HepG2 (cell line): ENCODE data around the gene RAPGEFL1. TPM values are rescaled to one million over a fixed set of nuclear protein-coding genes. Genes with fewer than 3 reads are reported as not detected.

Experiments used
- HNRNPL ChIP-seq: fragments of 200-400 bp; formaldehyde crosslinking; IDR thresholded peaks from 2 replicates; pipeline ENCODE4 v1.6.1; 2017; ENCODE audit warnings: mild to moderate bottlenecking, low read depth, low read length
- NCOA1 ChIP-seq: sonication (generic); formaldehyde crosslinking; IDR thresholded peaks from 2 replicates; pipeline ENCODE4 v1.9.0; 2021; ENCODE audit warnings: missing genetic modification reagents
- PCBP1 ChIP-seq: fragments of 200-400 bp; formaldehyde crosslinking; IDR thresholded peaks from 2 replicates; pipeline ENCODE4 v1.6.1; 2017; ENCODE audit warnings: mild to moderate bottlenecking, low read depth, low read length, borderline replicate concordance
- PITX1 ChIP-seq: sonication (generic); formaldehyde crosslinking; IDR thresholded peaks from 2 replicates; pipeline ENCODE4 v1.5.1; 2020; ENCODE audit warnings: mild to moderate bottlenecking, missing genetic modification reagents
- RCOR2 ChIP-seq: IDR thresholded peaks from 2 replicates; pipeline ENCODE4 v1.6.1; 2016; ENCODE audit warnings: missing biosample characterization, missing genetic modification reagents
- SIX1 ChIP-seq: sonication (generic); formaldehyde crosslinking; IDR thresholded peaks from 2 replicates; pipeline ENCODE4 v1.4.0; 2020; ENCODE audit warnings: missing genetic modification reagents, borderline replicate concordance
- SRSF1 ChIP-seq: fragments of 200-400 bp; formaldehyde crosslinking; optimal IDR thresholded peaks from 2 replicates; pipeline ENCODE3; 2017; ENCODE audit warnings: mild to moderate bottlenecking, low read depth, low read length, moderate library complexity
- THYN1 ChIP-seq: sonication (generic); formaldehyde crosslinking; IDR thresholded peaks from 2 replicates; pipeline ENCODE4 v1.8.1; 2023; ENCODE audit warnings: low read depth, mild to moderate bottlenecking, moderate library complexity, missing genetic modification reagents, borderline replicate concordance
- ZFP37 ChIP-seq: sonication (generic); formaldehyde crosslinking; IDR thresholded peaks from 2 replicates; pipeline ENCODE4 v1.4.0; 2020; ENCODE audit warnings: missing genetic modification reagents, borderline replicate concordance
- ZNF333 ChIP-seq: sonication (generic); formaldehyde crosslinking; IDR thresholded peaks from 2 replicates; pipeline ENCODE4 v1.4.0; 2020; ENCODE audit warnings: mild to moderate bottlenecking, missing genetic modification reagents, borderline replicate concordance
- ZNF460 ChIP-seq: sonication (generic); formaldehyde crosslinking; IDR thresholded peaks from 2 replicates; pipeline ENCODE4 v1.5.1; 2020; ENCODE audit warnings: missing genetic modification reagents, mild to moderate bottlenecking, borderline replicate concordance
- ZNF589 ChIP-seq: sonication (generic); formaldehyde crosslinking; conservative IDR thresholded peaks from 2 replicates; pipeline ENCODE4 v1.8.0; 2022; ENCODE audit warnings: mild to moderate bottlenecking, moderate library complexity, missing genetic modification reagents
- polyA plus RNA-seq, 8 experiments: library from polyadenylated mRNA; depleted of rRNA in 3 of 8; stranded (reverse) in 7 of 8; unstranded in 1 of 8; fragments of >200 nt; fragmentation: Illumina TruSeq in 4 of 8; extraction: Trizol in 4 of 8; gene quantifications; 2 replicates each; pipeline versions ENCODE4 v1.2.1 to v1.2.3, GENCODE V29; 2011 to 2016; ENCODE audit warnings: low read depth in 4 of 8, missing spikeins in 1 of 8, mixed read lengths in 1 of 8; ENCODE audit not compliant: insufficient read depth in 1 of 8
- total RNA-seq, 5 experiments: library from RNA; depleted of rRNA; stranded (reverse); fragments of >200 nt; fragmentation: Illumina TruSeq; extraction: Trizol; gene quantifications; 2 replicates each; pipeline ENCODE4 v1.2.3, GENCODE V29; 2016; ENCODE audit warnings: low read depth in 1 of 5
- TF ChIP-seq, protein P1 (sequence below): sonication (generic); formaldehyde crosslinking; IDR thresholded peaks from 2 replicates; pipeline ENCODE4 v1.4.0; 2020; ENCODE audit warnings: low read depth, missing genetic modification reagents
- TF ChIP-seq, protein P2 (sequence below): sonication (generic); formaldehyde crosslinking; IDR thresholded peaks from 2 replicates; pipeline ENCODE4 v1.4.0; 2020; ENCODE audit warnings: missing genetic modification reagents, mild to moderate bottlenecking, borderline replicate concordance
- TF ChIP-seq, protein P3 (sequence below): sonication (generic); formaldehyde crosslinking; IDR thresholded peaks from 2 replicates; pipeline ENCODE4 v1.4.0; 2020; ENCODE audit warnings: mild to moderate bottlenecking, missing genetic modification reagents
- TF ChIP-seq, protein P4 (sequence below): sonication (generic); formaldehyde crosslinking; IDR thresholded peaks from 2 replicates; pipeline ENCODE4 v1.4.0; 2020; ENCODE audit warnings: mild to moderate bottlenecking, missing genetic modification reagents

RAPGEFL1 gene
- total and polyA plus RNA-seq, 2 of the 13 experiments (the other 11 are each of a cell fraction or from before 2014, with no cell fraction given): 4.5 to 7.8 TPM

DNA sequence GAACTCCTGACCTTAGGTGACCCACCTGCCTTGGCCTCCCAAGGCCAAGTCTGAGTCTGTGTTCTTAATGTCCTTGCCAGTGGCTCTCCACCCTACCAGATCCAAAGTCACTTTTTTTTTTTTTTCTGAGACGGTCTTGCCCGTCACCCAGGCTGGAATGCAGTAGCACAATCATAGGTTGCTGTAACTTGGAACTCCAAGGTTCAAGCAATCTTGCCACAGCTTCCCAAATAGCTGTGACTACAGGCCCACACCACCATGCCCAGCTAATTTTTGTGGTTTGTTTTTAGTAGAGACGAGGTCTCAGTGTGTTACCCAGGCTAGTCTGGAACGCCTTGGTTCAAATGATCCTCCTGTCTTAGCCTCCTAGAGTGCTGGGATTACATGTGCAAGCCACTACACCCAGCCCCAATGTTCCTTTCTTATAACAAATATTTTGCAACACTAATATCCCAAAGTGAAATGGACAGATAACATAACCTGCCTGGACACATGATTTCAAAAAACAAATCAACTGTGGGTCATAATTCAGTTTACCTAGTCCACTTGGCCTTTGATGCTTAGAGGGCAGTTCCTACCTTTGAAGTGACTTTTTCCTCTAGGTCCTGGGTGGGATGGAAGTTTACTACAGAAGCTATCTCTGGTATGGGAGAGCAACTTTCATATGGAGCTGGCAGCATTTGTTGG is 4.0 kb upstream of the RAPGEFL1 start (continued):
- TF ChIP-seq, protein P1, sequence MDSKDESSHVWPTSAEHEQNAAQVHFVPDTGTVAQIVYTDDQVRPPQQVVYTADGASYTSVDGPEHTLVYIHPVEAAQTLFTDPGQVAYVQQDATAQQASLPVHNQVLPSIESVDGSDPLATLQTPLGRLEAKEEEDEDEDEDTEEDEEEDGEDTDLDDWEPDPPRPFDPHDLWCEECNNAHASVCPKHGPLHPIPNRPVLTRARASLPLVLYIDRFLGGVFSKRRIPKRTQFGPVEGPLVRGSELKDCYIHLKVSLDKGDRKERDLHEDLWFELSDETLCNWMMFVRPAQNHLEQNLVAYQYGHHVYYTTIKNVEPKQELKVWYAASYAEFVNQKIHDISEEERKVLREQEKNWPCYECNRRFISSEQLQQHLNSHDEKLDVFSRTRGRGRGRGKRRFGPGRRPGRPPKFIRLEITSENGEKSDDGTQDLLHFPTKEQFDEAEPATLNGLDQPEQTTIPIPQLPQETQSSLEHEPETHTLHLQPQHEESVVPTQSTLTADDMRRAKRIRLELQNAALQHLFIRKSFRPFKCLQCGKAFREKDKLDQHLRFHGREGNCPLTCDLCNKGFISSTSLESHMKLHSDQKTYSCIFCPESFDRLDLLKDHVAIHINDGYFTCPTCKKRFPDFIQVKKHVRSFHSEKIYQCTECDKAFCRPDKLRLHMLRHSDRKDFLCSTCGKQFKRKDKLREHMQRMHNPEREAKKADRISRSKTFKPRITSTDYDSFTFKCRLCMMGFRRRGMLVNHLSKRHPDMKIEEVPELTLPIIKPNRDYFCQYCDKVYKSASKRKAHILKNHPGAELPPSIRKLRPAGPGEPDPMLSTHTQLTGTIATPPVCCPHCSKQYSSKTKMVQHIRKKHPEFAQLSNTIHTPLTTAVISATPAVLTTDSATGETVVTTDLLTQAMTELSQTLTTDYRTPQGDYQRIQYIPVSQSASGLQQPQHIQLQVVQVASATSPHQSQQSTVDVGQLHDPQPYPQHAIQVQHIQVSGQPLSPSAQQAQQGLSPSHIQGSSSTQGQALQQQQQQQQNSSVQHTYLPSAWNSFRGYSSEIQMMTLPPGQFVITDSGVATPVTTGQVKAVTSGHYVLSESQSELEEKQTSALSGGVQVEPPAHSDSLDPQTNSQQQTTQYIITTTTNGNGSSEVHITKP (CRISPR knock-in tag): no peak
- TF ChIP-seq HNRNPL: no peak
- TF ChIP-seq PCBP1: no peak
- peak; percentile 37; the same call in 1 of the 2 replicates for TF ChIP-seq ZNF460 (CRISPR knock-in tag)
- no peak for TF ChIP-seq ZNF333
- no peak; the same call in 1 of the 2 replicates for TF ChIP-seq PITX1
- TF ChIP-seq, protein P2, sequence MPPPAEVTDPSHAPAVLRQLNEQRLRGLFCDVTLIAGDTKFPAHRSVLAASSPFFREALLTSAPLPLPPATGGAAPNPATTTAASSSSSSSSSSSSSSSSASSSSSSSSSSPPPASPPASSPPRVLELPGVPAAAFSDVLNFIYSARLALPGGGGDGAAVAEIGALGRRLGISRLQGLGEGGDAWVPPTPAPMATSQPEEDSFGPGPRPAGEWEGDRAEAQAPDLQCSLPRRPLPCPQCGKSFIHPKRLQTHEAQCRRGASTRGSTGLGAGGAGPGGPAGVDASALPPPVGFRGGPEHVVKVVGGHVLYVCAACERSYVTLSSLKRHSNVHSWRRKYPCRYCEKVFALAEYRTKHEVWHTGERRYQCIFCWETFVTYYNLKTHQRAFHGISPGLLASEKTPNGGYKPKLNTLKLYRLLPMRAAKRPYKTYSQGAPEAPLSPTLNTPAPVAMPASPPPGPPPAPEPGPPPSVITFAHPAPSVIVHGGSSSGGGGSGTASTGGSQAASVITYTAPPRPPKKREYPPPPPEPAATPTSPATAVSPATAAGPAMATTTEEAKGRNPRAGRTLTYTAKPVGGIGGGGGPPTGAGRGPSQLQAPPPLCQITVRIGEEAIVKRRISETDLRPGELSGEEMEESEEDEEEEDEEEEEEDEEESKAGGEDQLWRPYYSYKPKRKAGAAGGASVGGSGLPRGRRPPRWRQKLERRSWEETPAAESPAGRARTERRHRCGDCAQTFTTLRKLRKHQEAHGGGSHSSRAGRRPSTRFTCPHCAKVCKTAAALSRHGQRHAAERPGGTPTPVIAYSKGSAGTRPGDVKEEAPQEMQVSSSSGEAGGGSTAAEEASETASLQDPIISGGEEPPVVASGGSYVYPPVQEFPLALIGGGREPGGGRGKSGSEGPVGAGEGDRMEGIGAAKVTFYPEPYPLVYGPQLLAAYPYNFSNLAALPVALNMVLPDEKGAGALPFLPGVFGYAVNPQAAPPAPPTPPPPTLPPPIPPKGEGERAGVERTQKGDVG (CRISPR knock-in tag): no peak
- no peak for TF ChIP-seq ZFP37
- TF ChIP-seq ZNF589 (CRISPR knock-in tag): no peak
- no peak for TF ChIP-seq NCOA1 (CRISPR knock-in tag)
- TF ChIP-seq SRSF1: no peak
- 0 out of 2 replicates have a peak, but pooled peaks have one; percentile 27 for TF ChIP-seq RCOR2 (CRISPR knock-in tag)
- TF ChIP-seq, protein P3, sequence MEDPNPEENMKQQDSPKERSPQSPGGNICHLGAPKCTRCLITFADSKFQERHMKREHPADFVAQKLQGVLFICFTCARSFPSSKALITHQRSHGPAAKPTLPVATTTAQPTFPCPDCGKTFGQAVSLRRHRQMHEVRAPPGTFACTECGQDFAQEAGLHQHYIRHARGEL (CRISPR knock-in tag): no peak
- TF ChIP-seq, protein P4, sequence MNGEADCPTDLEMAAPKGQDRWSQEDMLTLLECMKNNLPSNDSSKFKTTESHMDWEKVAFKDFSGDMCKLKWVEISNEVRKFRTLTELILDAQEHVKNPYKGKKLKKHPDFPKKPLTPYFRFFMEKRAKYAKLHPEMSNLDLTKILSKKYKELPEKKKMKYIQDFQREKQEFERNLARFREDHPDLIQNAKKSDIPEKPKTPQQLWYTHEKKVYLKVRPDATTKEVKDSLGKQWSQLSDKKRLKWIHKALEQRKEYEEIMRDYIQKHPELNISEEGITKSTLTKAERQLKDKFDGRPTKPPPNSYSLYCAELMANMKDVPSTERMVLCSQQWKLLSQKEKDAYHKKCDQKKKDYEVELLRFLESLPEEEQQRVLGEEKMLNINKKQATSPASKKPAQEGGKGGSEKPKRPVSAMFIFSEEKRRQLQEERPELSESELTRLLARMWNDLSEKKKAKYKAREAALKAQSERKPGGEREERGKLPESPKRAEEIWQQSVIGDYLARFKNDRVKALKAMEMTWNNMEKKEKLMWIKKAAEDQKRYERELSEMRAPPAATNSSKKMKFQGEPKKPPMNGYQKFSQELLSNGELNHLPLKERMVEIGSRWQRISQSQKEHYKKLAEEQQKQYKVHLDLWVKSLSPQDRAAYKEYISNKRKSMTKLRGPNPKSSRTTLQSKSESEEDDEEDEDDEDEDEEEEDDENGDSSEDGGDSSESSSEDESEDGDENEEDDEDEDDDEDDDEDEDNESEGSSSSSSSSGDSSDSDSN (CRISPR knock-in tag): no peak
- TF ChIP-seq SIX1 (CRISPR knock-in tag): peak; percentile 46; the same call in 1 of the 2 replicates
- no peak for TF ChIP-seq THYN1 (CRISPR knock-in tag)
